PC-3 (cell line): ENCODE data around the gene ELF4.

Experiments
- EZH2phosphoT487 ChIP-seq: fragments of 300-600 bp; sonication (generic); IDR thresholded peaks from 2 replicates; pipeline ENCODE4 v1.6.1; 2018; ENCODE audit warnings: mild to moderate bottlenecking, antibody characterized with exemption, low read length, borderline replicate concordance
- TF ChIP-seq, protein P1 (sequence below): fragments of 300-600 bp; sonication (generic); conservative IDR thresholded peaks from 2 replicates; pipeline ENCODE4 v1.5.1; 2017; ENCODE audit warnings: antibody characterized with exemption, low read depth, mild to moderate bottlenecking, low read length

DNA sequence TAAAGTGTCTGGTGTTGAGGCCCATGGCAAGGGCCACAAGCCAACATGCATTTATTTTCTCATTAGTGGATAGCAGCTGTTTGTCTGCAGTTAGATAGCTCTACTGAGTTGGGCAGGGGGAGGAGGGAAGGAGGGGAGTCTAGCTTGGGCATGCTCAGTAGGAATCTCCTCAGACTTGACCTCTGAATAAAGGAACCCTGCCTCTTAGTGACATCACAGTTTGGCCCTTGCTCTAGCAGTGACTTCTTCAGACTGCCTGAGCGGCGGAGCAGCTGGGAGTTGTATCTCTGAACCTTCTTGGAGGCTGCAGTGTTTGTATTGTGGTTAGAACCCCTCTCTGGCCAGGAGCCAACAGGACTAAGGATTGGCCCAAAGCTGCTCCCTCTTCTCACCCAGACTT is 70.5 kb downstream of the ELF4 start:
- no peak for TF ChIP-seq EZH2phosphoT487
- TF ChIP-seq, protein P1, sequence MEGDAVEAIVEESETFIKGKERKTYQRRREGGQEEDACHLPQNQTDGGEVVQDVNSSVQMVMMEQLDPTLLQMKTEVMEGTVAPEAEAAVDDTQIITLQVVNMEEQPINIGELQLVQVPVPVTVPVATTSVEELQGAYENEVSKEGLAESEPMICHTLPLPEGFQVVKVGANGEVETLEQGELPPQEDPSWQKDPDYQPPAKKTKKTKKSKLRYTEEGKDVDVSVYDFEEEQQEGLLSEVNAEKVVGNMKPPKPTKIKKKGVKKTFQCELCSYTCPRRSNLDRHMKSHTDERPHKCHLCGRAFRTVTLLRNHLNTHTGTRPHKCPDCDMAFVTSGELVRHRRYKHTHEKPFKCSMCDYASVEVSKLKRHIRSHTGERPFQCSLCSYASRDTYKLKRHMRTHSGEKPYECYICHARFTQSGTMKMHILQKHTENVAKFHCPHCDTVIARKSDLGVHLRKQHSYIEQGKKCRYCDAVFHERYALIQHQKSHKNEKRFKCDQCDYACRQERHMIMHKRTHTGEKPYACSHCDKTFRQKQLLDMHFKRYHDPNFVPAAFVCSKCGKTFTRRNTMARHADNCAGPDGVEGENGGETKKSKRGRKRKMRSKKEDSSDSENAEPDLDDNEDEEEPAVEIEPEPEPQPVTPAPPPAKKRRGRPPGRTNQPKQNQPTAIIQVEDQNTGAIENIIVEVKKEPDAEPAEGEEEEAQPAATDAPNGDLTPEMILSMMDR, result no peak
